NOMO-1 (cell line): ENCODE results near the gene MCM8.
A peak's percentile ranks its signal among the peaks of the same experiment; 100 is the strongest.

Experiments used
- DNase-seq, 2 experiments: peaks; one replicate each; lab custom pipeline; 2025; ENCODE audit not compliant: unreplicated experiment in 2 of 2; lab: John Stamatoyannopoulos, UW

The MCM8 gene

GRCh38 chr20:5950271-5951031 is at the start of gene MCM8, which contains the start of gene TRMT6:
TSS of gene MCM8 (plus strand) at chr20:5950652. CDS start at chr20:5952016, 1,364 bp downstream.
TSS of gene TRMT6 (minus strand) at chr20:5950533. CDS start at chr20:5950405, 128 bp downstream.
- peak; percentile 98 to 99 for DNase-seq

GRCh38 chr20:5900908-5901307 is 49.5 kb upstream of the MCM8 start:
- DNase-seq, result no peak

DNA sequence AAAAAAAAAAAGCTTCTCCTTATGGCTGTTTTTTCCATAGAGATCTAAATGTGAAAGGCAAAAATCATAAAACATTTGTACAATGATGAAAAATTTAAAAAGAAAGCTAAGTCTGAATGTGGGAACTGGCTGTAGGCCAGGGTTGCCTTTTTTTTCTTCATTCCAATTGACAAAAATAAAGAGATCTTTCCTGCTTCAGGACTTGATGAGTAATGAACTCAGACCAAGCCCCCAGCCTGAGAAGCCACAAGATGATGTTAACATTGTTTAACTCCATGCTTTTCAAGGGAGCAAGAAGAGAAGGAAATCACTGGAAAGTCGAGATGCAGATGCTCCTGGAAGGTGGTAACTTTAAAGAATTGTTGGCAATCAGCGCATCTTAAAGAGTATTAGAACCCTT is 41.5 kb upstream of the MCM8 start:
- no peak for DNase-seq

DNA sequence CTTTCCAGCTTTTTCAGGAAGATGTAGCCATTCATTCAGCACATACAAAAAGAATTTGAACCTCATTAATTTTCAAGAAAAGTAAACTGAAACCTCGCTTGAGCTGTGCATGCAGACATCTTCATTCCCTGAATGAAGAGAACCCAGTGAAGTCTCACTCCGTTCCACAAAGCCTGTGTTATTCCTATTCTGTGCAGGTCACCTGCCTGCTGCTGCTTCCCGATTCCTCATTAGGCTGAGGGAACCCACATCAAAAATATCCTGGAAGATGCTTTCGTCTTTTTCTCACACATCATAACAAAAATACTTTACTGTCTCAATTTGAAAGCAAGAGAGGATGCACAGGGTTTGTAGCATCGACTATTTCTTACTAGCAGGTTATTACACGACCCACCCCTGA is 40.3 kb upstream of the MCM8 start:
- DNase-seq, result no peak

- DNase-seq, result no peak
Observed at GRCh38 chr20:5913166-5913565, 37.3 kb upstream of the MCM8 start.

- DNase-seq, result no peak
Observed at GRCh38 chr20:5914859-5915258, 35.6 kb upstream of the MCM8 start.

DNA sequence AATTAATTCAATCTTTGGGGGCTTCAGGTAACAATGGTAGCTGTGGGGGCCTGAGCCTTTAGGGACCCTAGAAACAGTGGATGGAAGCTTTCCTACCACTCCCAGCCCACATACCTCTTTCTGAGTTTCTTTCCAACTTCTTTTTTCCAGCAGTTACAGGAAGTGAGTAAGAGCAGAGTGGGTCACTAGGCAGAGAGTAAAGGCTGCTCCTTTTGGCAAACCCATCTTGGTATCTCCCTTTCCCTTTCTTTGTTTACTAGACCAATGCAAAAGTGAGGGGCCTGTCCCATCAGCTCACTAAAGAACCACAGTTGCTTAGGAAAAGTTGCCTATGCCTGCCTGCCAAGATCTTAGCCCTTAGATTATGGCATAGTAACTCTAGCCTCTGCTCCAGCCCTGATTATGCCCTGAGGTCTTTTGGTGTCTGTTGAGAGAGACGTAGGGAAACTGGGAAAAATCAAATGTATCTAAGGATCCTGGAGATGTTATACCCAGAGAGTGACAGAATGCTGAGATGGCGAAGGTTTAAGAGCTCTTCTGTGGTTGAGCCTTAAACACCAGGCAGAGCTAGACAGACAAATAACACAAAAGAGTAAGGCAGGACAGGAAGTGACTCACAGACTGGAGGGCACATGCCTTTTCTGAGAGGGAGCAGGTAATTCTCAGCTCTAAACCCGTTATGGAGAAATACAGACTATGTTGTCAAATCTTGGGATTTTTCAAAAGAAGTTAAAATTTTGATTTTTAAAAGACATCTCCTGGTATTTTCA is 31.4 kb upstream of the MCM8 start:
- peak; percentile 17 to 24 for DNase-seq

DNA sequence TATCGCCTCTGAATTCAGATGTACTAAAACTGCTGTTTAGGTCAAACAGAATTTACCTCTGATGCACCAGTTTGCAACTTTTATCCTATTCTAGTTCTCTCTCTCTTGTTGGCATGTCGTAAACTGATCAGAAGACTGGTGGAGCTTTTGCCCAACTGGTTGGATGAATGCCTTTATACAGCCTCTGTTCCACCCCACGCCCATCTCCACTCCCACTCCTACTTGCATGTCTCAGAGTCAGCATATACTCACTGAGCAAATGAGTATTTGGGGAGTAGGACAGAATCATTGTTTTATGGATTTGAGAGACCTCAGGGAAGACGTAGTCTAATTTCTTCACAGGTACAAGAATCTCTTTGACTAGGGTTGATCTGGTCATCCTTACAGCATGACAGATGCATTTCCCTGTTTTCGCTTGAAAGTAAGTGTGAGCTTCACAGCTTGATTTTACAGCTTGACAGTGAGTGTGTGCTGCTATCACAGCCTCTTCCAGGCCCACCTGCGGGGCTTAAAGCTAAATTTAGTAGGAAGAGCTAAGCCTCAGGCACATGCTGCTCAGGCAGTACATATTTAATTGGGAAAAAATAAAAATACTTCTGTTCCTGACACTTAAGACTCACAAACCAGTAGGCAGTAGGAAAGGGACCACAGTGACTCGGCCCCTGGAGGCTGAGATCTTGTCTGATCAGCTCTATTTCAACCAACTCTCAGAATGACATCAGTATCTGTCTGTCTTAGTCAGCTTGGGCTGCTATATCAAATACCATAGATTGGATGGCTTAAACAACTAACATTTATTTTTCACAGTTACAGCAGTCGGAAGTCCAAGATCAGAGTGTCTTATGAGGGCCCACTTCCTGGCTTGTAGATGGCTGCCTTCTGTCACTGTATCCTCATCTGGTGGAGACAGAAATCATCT is 30.6 kb upstream of the MCM8 start:
- DNase-seq, result no peak

DNA sequence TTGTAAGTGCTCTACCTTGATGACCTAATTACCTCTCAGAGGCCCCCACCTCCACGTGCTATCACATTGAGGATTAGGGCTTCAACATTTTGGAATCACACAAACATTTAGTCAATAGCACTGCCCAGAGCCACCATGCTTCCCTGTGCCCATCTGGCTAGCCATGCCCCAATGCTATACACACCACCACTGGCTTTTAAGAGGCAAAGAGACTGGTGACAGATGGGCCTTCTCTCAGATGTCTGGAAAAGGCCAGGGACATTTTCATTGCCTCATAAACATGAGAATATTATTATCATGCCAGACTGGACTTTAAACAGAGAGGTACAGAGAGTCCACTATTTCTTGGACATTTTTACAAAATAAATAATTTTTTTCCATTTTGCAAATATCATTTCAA is 29.9 kb upstream of the MCM8 start:
- no peak for DNase-seq

GRCh38 chr20:5923493-5923892 is 27.0 kb upstream of the MCM8 start:
- DNase-seq, result peak; percentile 5 to 61

DNA sequence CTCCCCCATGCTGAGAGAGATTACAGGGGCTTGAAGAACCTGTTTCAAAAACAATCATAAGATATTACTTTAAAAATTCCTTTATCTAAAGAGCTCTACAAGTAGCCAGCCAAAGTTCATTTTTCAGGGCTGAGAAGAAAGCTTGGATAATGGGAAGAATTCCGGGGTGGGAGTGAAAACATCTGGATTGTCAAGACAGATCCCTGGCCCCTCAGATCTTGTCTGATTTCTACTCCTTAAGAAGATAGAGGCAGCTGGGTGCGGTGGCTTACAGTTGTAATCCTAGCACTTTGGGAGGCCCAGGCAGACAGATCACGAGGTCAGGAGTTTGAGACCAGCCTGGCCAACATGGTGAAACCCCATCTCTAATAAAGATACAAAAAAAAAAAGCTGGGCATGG is 24.9 kb upstream of the MCM8 start:
- DNase-seq, result no peak

GRCh38 chr20:5927749-5928462 is 22.5 kb upstream of the MCM8 start:
- DNase-seq, result no peak

GRCh38 chr20:5928836-5929715 is 21.4 kb upstream of the MCM8 start:
- no peak for DNase-seq

GRCh38 chr20:5931411-5931810 is 19.0 kb upstream of the MCM8 start:
- DNase-seq, result no peak

DNA sequence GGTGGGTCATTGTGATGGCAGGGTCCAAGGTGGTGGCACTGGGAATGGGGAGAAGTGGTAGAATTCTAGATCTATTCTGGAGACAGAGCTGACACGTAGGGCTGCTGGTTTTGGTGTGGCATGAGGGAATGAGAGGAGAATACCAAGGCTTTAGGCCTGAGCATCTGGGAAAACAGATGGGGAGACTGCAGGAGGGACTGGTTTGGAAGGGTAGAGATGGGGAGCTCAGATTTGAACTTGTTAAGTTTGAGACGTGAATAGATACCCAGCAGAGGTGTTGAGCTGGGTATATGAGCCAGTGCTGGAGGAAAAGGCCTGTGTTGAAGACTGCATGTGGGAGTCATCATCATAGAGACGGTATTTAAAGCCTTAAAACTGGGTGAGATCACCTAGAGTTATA is 17.7 kb upstream of the MCM8 start:
- no peak for DNase-seq

DNA sequence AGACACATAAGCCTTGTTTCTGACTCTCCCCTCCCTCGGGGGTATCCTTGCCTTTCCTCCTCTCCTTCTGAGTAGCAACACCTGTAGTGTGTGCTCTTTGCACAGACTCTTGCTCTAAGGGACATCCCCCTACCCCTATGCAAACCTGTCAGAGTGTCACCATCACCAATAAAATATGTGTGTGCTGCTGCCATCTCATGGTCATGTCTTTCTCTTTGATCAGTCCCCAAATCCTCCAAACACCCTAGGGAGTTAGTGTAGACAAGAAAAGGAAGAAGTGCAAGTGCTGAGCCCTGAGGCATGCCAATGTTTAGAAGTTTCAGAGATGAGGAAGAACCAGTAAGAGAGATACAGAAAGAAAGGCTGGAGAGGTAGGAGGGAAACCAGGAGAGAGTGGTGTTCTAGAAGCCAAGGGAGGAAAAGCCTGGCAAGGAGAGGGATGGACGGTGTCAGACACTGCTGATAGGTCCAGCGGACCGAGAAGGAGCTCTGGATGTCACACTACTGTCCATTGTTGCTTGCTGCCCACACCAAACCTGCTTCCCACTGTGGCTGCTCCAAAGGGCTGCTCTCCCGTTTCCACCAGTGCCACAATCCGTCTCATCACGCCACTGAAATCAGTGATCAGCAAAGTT is 16.5 kb upstream of the MCM8 start:
- peak; percentile 13 to 28 for DNase-seq

DNA sequence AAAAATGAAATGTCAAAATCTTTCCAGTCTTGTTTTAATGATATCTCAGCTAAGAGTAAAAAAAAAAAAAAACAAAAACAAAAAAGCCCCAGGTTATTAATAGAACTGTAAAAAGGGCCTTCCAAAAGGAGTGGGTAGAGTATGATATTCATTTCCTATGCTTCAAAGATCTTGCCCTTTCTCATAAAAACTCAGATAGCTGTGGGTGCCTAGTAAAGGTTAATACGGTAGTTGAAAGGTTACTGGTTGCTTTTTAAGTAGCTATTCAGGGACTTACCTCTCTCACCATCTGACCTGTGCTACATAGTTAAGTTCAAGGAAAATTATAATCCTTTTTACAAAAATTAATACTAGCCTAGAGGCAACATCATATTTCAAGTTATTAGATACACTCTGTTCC is 15.1 kb upstream of the MCM8 start:
- no peak for DNase-seq

DNA sequence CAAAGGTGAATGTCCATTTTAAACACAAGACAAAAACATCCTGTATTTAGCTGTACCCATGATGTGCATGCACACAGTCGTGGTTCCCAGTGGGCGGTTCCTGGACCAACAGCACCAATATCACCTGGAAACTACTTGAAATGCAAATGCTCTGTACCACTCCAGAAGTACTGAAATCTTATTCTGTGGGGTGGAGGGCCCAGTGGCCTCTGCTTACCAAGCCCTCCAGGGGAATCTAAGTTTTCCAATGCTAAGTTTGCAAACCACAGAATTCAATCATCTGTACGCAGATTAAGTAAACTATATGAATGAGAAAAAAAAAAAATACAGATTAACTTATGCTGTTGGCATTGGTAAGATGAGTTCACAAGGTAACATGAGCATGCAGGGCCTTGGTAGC is 14.2 kb upstream of the MCM8 start:
- no peak for DNase-seq

- DNase-seq, result no peak
Observed at GRCh38 chr20:5938456-5939029, 11.9 kb upstream of the MCM8 start.
